ENCODE data around the gene PAK6. TPM values are rescaled to one million over a fixed set of nuclear protein-coding genes. Genes with fewer than 3 reads are reported as not detected.

Gene PAK6
- total RNA-seq, 1 donor from 2014 or later, result 0.27 TPM

DNA sequence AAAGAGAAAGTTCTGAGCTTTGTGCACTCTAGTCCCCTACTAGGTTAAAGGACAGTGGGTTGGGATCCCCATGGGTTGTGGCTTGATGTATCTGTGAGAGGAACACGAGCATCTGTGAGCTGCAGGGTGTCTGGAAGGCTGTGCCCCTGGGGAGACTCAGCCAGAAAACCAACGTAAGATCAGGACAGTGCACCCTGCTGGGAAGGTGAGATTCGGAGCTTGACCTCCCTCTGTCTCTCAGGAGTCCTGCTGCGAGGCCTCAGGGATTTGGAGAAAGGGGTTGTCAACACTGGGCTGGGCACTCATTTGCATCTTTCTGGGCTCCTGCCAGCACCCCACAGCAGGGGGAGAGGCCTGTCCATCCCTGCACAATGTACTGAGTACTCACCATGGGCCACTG, 28.8 kb downstream of the PAK6 start:
- no peak for DNase-seq (ENCODE audit: low spot score)
- Mint-ChIP-seq H3K36me3 (ENCODE audit: low read depth) (no peaks in the 10 kb centered on the region), H3K9me3 (no peaks in the 10 kb centered on the region), H3K27ac (no peak overlapping the region), H3K4me3 (ENCODE audit: low read depth) (no peak overlapping the region), H3K27me3 (ENCODE audit: low read depth) (peaks cover 13% of the 10 kb centered on the region), H3K4me1 (ENCODE audit: low read depth) (peaks cover 2% of the 10 kb centered on the region)
- intact Hi-C loops (cut with micrococcal nuclease), result no loop called here

GRCh38 chr15:40269604-40270003, 30.7 kb downstream of the PAK6 start:
- Mint-ChIP-seq H3K27ac (no peak overlapping the region), H3K4me3 (ENCODE audit: low read depth) (no peak overlapping the region), H3K4me1 (ENCODE audit: low read depth) (peaks cover 2% of the 10 kb centered on the region), H3K9me3 (no peaks in the 10 kb centered on the region), H3K27me3 (ENCODE audit: low read depth) (no peaks in the 10 kb centered on the region), H3K36me3 (ENCODE audit: low read depth) (no peaks in the 10 kb centered on the region)
- DNase-seq (ENCODE audit: low spot score), result no peak
- intact Hi-C loops (cut with micrococcal nuclease), result loop anchor here (10.0 kb wide), 1 partner anchor 165 kb away; the partner anchor contains the start of gene BMF

DNA sequence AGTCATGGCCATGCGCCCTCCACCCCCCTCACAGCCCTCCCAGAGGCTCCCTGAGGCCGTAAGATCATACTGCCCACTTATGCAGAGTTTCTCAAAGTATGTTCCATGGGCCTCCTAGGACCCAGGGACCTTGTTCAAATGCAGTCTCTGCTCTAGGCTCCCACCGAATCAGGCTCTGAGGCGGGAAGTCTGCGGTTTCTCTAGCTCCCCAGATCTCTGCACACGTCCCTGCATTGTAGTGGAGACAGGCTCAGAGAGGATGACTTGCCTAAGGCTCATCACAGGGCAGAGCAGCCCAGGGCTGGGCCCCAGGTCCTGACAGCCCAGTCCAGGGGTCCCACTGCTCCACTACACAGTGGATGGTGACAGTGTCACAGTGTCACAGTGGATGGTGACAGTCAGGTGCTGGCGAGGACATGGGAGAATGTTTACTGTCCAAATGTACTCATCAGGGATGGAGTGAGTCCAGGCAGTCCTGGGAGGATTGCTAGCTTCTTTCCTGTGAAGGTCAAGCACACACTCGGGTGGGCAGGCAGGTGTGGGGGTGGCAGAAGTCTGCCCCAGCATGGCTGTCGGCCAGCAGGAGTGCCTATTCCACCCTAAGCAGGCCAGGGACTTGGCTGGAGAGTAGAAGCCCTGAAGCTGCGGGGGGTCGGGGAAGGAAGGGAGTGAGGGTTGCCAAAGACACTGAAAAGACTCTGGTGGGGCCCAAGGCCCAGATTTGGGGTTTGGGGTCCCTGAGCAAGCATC, 31.6 kb downstream of the PAK6 start:
- H3K27ac Mint-ChIP-seq, result no peak overlapping the region
- H3K4me1 Mint-ChIP-seq (ENCODE audit: low read depth), result peaks cover 4% of the 10 kb centered on the region
- intact Hi-C loops (cut with micrococcal nuclease), result loop anchor here (10.0 kb wide), 1 partner anchor 166 kb away; the partner anchor contains the start of gene BMF
- no peaks in the 10 kb centered on the region for H3K36me3 Mint-ChIP-seq (ENCODE audit: low read depth)
- H3K27me3 Mint-ChIP-seq (ENCODE audit: low read depth), result peaks cover 2% of the 10 kb centered on the region
- no peak overlapping the region for H3K4me3 Mint-ChIP-seq (ENCODE audit: low read depth)
- DNase-seq (ENCODE audit: low spot score), result no peak
- H3K9me3 Mint-ChIP-seq, result no peaks in the 10 kb centered on the region

- intact Hi-C loops (cut with micrococcal nuclease), result loop anchor here (10.0 kb wide), 1 partner anchor 167 kb away; the partner anchor contains the start of gene BMF
- H3K36me3 Mint-ChIP-seq (ENCODE audit: low read depth), result no peaks in the 10 kb centered on the region
- H3K27ac Mint-ChIP-seq, result no peak overlapping the region
- H3K9me3 Mint-ChIP-seq, result no peaks in the 10 kb centered on the region
- no peak for DNase-seq (ENCODE audit: low spot score)
- peaks cover 3% of the 10 kb centered on the region for H3K4me1 Mint-ChIP-seq (ENCODE audit: low read depth)
- peaks cover 9% of the 10 kb centered on the region for H3K27me3 Mint-ChIP-seq (ENCODE audit: low read depth)
- H3K4me3 Mint-ChIP-seq (ENCODE audit: low read depth), result no peak overlapping the region
Measured at GRCh38 chr15:40271685-40272484, 33.0 kb downstream of the PAK6 start.

- DNase-seq (ENCODE audit: low spot score), result no peak
- intact Hi-C loops (cut with micrococcal nuclease), result loop anchor here (10.0 kb wide), 1 partner anchor 168 kb away; the partner anchor contains the start of gene BMF
Measured at GRCh38 chr15:40272485-40273056, 33.7 kb downstream of the PAK6 start.

DNA sequence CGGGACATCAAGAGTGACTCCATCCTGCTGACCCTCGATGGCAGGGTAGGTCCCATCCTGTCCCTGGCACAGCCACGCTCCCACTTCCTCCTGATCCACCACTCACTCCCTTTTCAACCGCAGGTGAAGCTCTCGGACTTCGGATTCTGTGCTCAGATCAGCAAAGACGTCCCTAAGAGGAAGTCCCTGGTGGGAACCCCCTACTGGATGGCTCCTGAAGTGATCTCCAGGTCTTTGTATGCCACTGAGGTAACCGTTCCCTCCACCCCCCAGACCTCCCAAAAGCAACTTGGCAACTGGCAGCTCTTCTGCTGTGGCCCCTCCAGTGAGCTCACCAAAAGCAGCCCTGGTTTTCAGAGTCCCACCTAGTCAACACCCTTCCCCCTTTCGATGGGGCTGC, 34.6 kb downstream of the PAK6 start:
- no peaks in the 10 kb centered on the region for H3K9me3 Mint-ChIP-seq
- intact Hi-C loops (cut with micrococcal nuclease), result loop anchor here (10.0 kb wide), 1 partner anchor 169 kb away; the partner anchor contains the start of gene BMF

More at GRCh38 chr15:40272485-40273056, 33.7 kb downstream of the PAK6 start:
- Mint-ChIP-seq H3K36me3 (ENCODE audit: low read depth) (no peaks in the 10 kb centered on the region), H3K27ac (no peak overlapping the region), H3K4me1 (ENCODE audit: low read depth) (peaks cover 5% of the 10 kb centered on the region), H3K9me3 (no peaks in the 10 kb centered on the region), H3K4me3 (ENCODE audit: low read depth) (no peak overlapping the region), H3K27me3 (ENCODE audit: low read depth) (peaks cover 14% of the 10 kb centered on the region)

GRCh38 chr15:40274350-40275274, 35.7 kb downstream of the PAK6 start:
- peak; percentile 82 for DNase-seq (ENCODE audit: low spot score)
- Mint-ChIP-seq H3K27ac (no peak overlapping the region), H3K36me3 (ENCODE audit: low read depth) (no peaks in the 10 kb centered on the region), H3K27me3 (ENCODE audit: low read depth) (peaks cover 32% of the 10 kb centered on the region), H3K4me3 (ENCODE audit: low read depth) (no peak overlapping the region), H3K4me1 (ENCODE audit: low read depth) (peaks cover 8% of the 10 kb centered on the region), H3K9me3 (no peaks in the 10 kb centered on the region)
- intact Hi-C loops (cut with micrococcal nuclease), result loop anchor here (1.0 to 10.0 kb wide), 5 partner anchors 57 to 486 kb away; partner anchors contain the start of genes BMF and SRP14

More for the DNA sequence above, 34.6 kb downstream of the PAK6 start:
- H3K27ac Mint-ChIP-seq, result no peak overlapping the region
- H3K36me3 Mint-ChIP-seq (ENCODE audit: low read depth), result no peaks in the 10 kb centered on the region
- no peak for DNase-seq (ENCODE audit: low spot score)
- peaks cover 5% of the 10 kb centered on the region for H3K4me1 Mint-ChIP-seq (ENCODE audit: low read depth)
- H3K27me3 Mint-ChIP-seq (ENCODE audit: low read depth), result peaks cover 22% of the 10 kb centered on the region
- no peak overlapping the region for H3K4me3 Mint-ChIP-seq (ENCODE audit: low read depth)

DNA sequence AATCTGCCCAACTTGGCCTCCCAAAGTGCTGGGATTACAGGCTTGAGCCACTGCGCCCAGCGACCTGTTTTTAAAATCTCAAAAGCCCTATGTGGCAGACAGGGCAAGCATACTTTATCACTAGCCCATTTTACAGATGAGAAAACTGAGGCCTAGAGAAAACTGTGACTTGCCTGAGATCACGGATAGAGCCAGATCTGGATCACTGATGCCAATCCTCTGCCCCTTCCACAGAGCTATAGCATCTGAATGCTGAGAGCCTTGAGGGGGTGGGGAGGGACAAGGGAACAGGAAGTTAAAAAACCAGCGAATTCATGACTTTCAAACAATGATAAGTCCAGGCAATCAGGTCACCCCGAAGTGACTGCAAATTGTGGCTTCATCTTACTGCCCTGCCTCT, 36.7 kb downstream of the PAK6 start:
- no peaks in the 10 kb centered on the region for H3K9me3 Mint-ChIP-seq
- no peak overlapping the region for H3K4me3 Mint-ChIP-seq (ENCODE audit: low read depth)
- DNase-seq (ENCODE audit: low spot score), result no peak
- no peak overlapping the region for H3K27ac Mint-ChIP-seq
- peaks cover 38% of the 10 kb centered on the region for H3K27me3 Mint-ChIP-seq (ENCODE audit: low read depth)
- no peaks in the 10 kb centered on the region for H3K36me3 Mint-ChIP-seq (ENCODE audit: low read depth)
- intact Hi-C loops (cut with micrococcal nuclease), result loop anchor here (2.0 to 10.0 kb wide), 2 partner anchors 171 to 237 kb away; partner anchors contain the start of genes BMF and SRP14
- H3K4me1 Mint-ChIP-seq (ENCODE audit: low read depth), result peaks cover 8% of the 10 kb centered on the region

GRCh38 chr15:40275954-40276353, 37.1 kb downstream of the PAK6 start:
- H3K9me3 Mint-ChIP-seq, result no peaks in the 10 kb centered on the region
- H3K27ac Mint-ChIP-seq, result no peak overlapping the region
- H3K36me3 Mint-ChIP-seq (ENCODE audit: low read depth), result no peaks in the 10 kb centered on the region
- H3K4me1 Mint-ChIP-seq (ENCODE audit: low read depth), result peaks cover 8% of the 10 kb centered on the region
- H3K27me3 Mint-ChIP-seq (ENCODE audit: low read depth), result peaks cover 42% of the 10 kb centered on the region
- intact Hi-C loops (cut with micrococcal nuclease), result loop anchor here (2.0 to 10.0 kb wide), 2 partner anchors 171 to 237 kb away; partner anchors contain the start of genes BMF and SRP14
- DNase-seq (ENCODE audit: low spot score), result no peak
- no peak overlapping the region for H3K4me3 Mint-ChIP-seq (ENCODE audit: low read depth)

DNA sequence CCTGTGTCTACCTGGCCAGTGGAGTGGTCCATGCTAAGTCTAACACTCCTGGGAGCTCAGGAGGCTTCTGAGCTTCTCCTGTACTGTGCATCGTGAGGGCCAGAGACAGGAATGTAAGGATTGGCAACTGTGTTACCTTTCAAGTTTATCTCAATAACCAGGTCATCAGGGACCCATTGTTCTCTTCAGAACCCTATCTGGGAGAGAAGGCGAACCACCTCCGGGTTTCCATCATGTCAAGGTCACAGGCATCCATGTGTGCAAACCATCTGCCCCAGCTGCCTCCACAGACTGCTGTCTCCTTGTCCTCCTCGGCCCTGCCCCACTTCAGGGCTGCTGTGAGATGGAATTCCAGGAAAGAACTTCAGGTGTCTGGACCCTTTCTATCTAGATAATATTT, 38.1 kb downstream of the PAK6 start:
- Mint-ChIP-seq H3K9me3 (no peaks in the 10 kb centered on the region), H3K4me3 (ENCODE audit: low read depth) (no peak overlapping the region), H3K4me1 (ENCODE audit: low read depth) (peaks cover 8% of the 10 kb centered on the region), H3K27ac (no peak overlapping the region), H3K27me3 (ENCODE audit: low read depth) (peaks cover 46% of the 10 kb centered on the region), H3K36me3 (ENCODE audit: low read depth) (no peaks in the 10 kb centered on the region)
- no peak for DNase-seq (ENCODE audit: low spot score)
- intact Hi-C loops (cut with micrococcal nuclease), result loop anchor here (10.0 kb wide), 1 partner anchor 172 kb away; the partner anchor contains the start of gene BMF

GRCh38 chr15:40277471-40277870, 38.6 kb downstream of the PAK6 start:
- Mint-ChIP-seq H3K4me1 (ENCODE audit: low read depth) (peaks cover 8% of the 10 kb centered on the region), H3K27ac (no peak overlapping the region), H3K9me3 (no peaks in the 10 kb centered on the region), H3K27me3 (ENCODE audit: low read depth) (peaks cover 46% of the 10 kb centered on the region), H3K4me3 (ENCODE audit: low read depth) (no peak overlapping the region), H3K36me3 (ENCODE audit: low read depth) (no peaks in the 10 kb centered on the region)
- DNase-seq (ENCODE audit: low spot score), result no peak
- intact Hi-C loops (cut with micrococcal nuclease), result loop anchor here (10.0 kb wide), 1 partner anchor 173 kb away; the partner anchor contains the start of gene BMF
